Measurements from ENCODE around the gene LAMTOR2.
"Not testable (repeated sequence)": the region's sequence is repeated elsewhere in the genome, so short reads cannot be mapped to it uniquely, and the experiment has no call there.

Gene LAMTOR2

GRCh38 chr1:156062189-156062588 is 7.6 kb downstream of the LAMTOR2 start:
- no peak for DNase-seq
- TF ChIP-seq POLR2A (IDR thresholded peaks at IDR 0.05; ENCODE audit: low read length) (no peak), GATA1 (IDR thresholded peaks at IDR 0.05; ENCODE audit: low read depth, low read length) (no peak)

- DNase-seq = no peak
- TF ChIP-seq GATA1 (IDR thresholded peaks at IDR 0.05; ENCODE audit: low read depth, low read length) = no peak
- no peak for TF ChIP-seq POLR2A (IDR thresholded peaks at IDR 0.05; ENCODE audit: low read length)
Measured at GRCh38 chr1:156063997-156064285, 9.4 kb downstream of the LAMTOR2 start.

GRCh38 chr1:156064615-156065014 is 10.0 kb downstream of the LAMTOR2 start:
- no peak for DNase-seq
- TF ChIP-seq POLR2A (IDR thresholded peaks at IDR 0.05; ENCODE audit: low read length) (no peak), GATA1 (IDR thresholded peaks at IDR 0.05; ENCODE audit: low read depth, low read length) (no peak)

- TF ChIP-seq POLR2A (IDR thresholded peaks at IDR 0.05; ENCODE audit: low read length) (no peak), GATA1 (IDR thresholded peaks at IDR 0.05; ENCODE audit: low read depth, low read length) (no peak)
- no peak for DNase-seq
Measured at GRCh38 chr1:156065212-156065611, 10.6 kb downstream of the LAMTOR2 start.

- no peak for DNase-seq
- TF ChIP-seq POLR2A (IDR thresholded peaks at IDR 0.05; ENCODE audit: low read length) (no peak), GATA1 (IDR thresholded peaks at IDR 0.05; ENCODE audit: low read depth, low read length) (no peak)
Measured at GRCh38 chr1:156065871-156066270, 11.3 kb downstream of the LAMTOR2 start.

- no peak for DNase-seq
- TF ChIP-seq GATA1 (IDR thresholded peaks at IDR 0.05; ENCODE audit: low read depth, low read length) (no peak), POLR2A (IDR thresholded peaks at IDR 0.05; ENCODE audit: low read length) (no peak)
Measured at GRCh38 chr1:156067262-156067661, 12.7 kb downstream of the LAMTOR2 start.

- TF ChIP-seq GATA1 (IDR thresholded peaks at IDR 0.05; ENCODE audit: low read depth, low read length) (no peak), POLR2A (IDR thresholded peaks at IDR 0.05; ENCODE audit: low read length) (no peak)
- no peak for DNase-seq
Measured at GRCh38 chr1:156069490-156070455, 15.2 kb downstream of the LAMTOR2 start.

- no peak for DNase-seq
- TF ChIP-seq POLR2A (IDR thresholded peaks at IDR 0.05; ENCODE audit: low read length) (no peak), GATA1 (IDR thresholded peaks at IDR 0.05; ENCODE audit: low read depth, low read length) (no peak)
Measured at GRCh38 chr1:156070548-156070947, 16.0 kb downstream of the LAMTOR2 start.

GRCh38 chr1:156071332-156071816 is 16.8 kb downstream of the LAMTOR2 start:
- DNase-seq = not testable (repeated sequence)

- DNase-seq = no peak
- TF ChIP-seq POLR2A (IDR thresholded peaks at IDR 0.05; ENCODE audit: low read length) (no peak), GATA1 (IDR thresholded peaks at IDR 0.05; ENCODE audit: low read depth, low read length) (no peak)
Measured at GRCh38 chr1:156072251-156072650, 17.7 kb downstream of the LAMTOR2 start.

GRCh38 chr1:156073110-156073687 is 18.6 kb downstream of the LAMTOR2 start:
- TF ChIP-seq GATA1 (IDR thresholded peaks at IDR 0.05; ENCODE audit: low read depth, low read length) (no peak), POLR2A (IDR thresholded peaks at IDR 0.05; ENCODE audit: low read length) (no peak)
- DNase-seq = no peak

GRCh38 chr1:156073740-156074139 is 19.2 kb downstream of the LAMTOR2 start:
- DNase-seq = no peak
- no peak for TF ChIP-seq GATA1 (IDR thresholded peaks at IDR 0.05; ENCODE audit: low read depth, low read length)

- TF ChIP-seq POLR2A (IDR thresholded peaks at IDR 0.05; ENCODE audit: low read length) = no peak
- TF ChIP-seq GATA1 (IDR thresholded peaks at IDR 0.05; ENCODE audit: low read depth, low read length) = no peak
- no peak for DNase-seq
Measured at GRCh38 chr1:156074661-156075060, 20.1 kb downstream of the LAMTOR2 start.

- no peak for TF ChIP-seq GATA1 (IDR thresholded peaks at IDR 0.05; ENCODE audit: low read depth, low read length)
- TF ChIP-seq POLR2A (IDR thresholded peaks at IDR 0.05; ENCODE audit: low read length) = no peak
- peak; percentile 15 to 17 for DNase-seq
Measured at GRCh38 chr1:156075162-156075561, 20.6 kb downstream of the LAMTOR2 start.

GRCh38 chr1:156075775-156076204 is 21.2 kb downstream of the LAMTOR2 start:
- DNase-seq = no peak
- TF ChIP-seq GATA1 (IDR thresholded peaks at IDR 0.05; ENCODE audit: low read depth, low read length) = no peak
